Sigmoid colon (tissue), 4 donors: ENCODE measurements around the gene NHLRC4.

ENCODE experiments used
- POLR2AphosphoS5 ChIP-seq, 4 donors: sonication (generic); formaldehyde crosslinking; IDR thresholded peaks; one replicate each; pipeline ENCODE4 v1.6.1; 2017; ENCODE audit warnings: antibody characterized with exemption in 4 of 4
- TF ChIP-seq, protein P1 (sequence below), 4 experiments: fragments of 450-650 bp in 3 of 4; fragments of 200-600 bp in 1 of 4; IDR thresholded peaks; one replicate each; pipeline ENCODE4 v1.5.1; 2016 to 2019; ENCODE audit warnings: antibody characterized with exemption in 4 of 4, mild to moderate bottlenecking in 3 of 4, moderate library complexity in 2 of 4

GRCh38 chr16:522320-523096, 44.3 kb upstream of the NHLRC4 start:
- TF ChIP-seq, protein P1, sequence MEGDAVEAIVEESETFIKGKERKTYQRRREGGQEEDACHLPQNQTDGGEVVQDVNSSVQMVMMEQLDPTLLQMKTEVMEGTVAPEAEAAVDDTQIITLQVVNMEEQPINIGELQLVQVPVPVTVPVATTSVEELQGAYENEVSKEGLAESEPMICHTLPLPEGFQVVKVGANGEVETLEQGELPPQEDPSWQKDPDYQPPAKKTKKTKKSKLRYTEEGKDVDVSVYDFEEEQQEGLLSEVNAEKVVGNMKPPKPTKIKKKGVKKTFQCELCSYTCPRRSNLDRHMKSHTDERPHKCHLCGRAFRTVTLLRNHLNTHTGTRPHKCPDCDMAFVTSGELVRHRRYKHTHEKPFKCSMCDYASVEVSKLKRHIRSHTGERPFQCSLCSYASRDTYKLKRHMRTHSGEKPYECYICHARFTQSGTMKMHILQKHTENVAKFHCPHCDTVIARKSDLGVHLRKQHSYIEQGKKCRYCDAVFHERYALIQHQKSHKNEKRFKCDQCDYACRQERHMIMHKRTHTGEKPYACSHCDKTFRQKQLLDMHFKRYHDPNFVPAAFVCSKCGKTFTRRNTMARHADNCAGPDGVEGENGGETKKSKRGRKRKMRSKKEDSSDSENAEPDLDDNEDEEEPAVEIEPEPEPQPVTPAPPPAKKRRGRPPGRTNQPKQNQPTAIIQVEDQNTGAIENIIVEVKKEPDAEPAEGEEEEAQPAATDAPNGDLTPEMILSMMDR (IDR thresholded peaks at IDR 0.05), result no peak
- no peak for TF ChIP-seq POLR2AphosphoS5 (IDR thresholded peaks at IDR 0.05)
